ENCODE data around the gene EVX2. TPM values are rescaled to one million over a fixed set of nuclear protein-coding genes. Genes with fewer than 3 reads are reported as not detected.

EVX2 gene
- polyA plus RNA-seq, 1 of the 3 experiments (the other 2 are of a cell fraction): not detected

DNA sequence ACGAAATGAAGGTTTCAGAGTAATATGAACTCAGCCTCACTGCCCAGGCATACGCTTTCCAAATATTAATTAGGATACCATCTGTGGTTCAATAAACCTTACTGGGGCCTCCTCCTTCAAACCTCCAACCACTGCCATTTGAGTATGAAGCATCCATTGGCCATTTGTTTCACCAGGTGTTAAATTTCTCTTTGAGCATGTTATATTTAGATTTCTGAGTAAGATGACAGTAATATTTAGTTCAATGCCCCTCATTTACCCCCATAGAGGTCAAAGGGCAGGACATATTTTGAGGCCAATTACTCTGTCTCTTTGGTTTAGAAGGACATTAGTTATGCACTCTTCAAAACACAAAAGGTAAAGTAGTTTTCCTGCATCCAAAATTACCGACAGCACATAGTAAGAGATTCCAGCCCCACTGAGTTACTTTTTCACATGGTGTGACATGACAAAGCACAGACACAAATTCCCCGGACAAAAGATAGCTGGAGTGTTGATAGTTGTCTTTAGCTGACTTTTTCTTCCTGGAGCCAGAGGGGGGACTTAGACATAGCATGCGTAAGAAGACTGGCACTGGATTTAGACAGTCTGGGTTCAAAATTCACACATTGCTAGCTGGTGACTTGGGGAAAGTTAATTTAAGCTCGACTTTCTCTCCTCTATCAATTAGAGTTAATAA lies 48.6 kb downstream of the EVX2 start:
- H3K9me2 ChIP-seq: no peaks in the 10 kb centered on the region
- H2AFZ ChIP-seq (ENCODE audit: low read depth): no peak overlapping the region
- H3K9me3 ChIP-seq: no peaks in the 10 kb centered on the region
- no peaks in the 10 kb centered on the region for H3K27me3 ChIP-seq (ENCODE audit: insufficient read depth)
- H3K36me3 ChIP-seq (replicated peaks in 1 of 2; ENCODE audit: control insufficient read depth in 1 of 2, insufficient read depth in 2 of 2, low read length in 1 of 2): no peaks in the 10 kb centered on the region
- no peak for DNase-seq
- WGBS (ENCODE audit: low lambda C conversion rate): 50% methylated on average over 6 of the region's 6 CpGs
- H3K4me2 ChIP-seq: no peak overlapping the region
- ChIA-PET CTCF (no interaction called here), POLR2A (no interaction called here)
- H3K9ac ChIP-seq: no peak overlapping the region
- no peaks in the 10 kb centered on the region for H4K20me1 ChIP-seq (ENCODE audit: insufficient read depth)
- TF ChIP-seq ELF1 (IDR thresholded peaks at IDR 0.05) (no peak), FOXM1 (IDR thresholded peaks at IDR 0.05; ENCODE audit: low read depth) (no peak), CHD2 (IDR thresholded peaks at IDR 0.05; ENCODE audit: low read length, partially characterized antibody) (no peak), SIN3A (IDR thresholded peaks at IDR 0.05; ENCODE audit: borderline replicate concordance, low read depth, low read length) (no peak), GATA2 (CRISPR knock-in tag; IDR thresholded peaks at IDR 0.05) (no peak), POLR2AphosphoS5 (IDR thresholded peaks at IDR 0.05; ENCODE audit: low read depth, low read length) (no peak), MAX (IDR thresholded peaks at IDR 0.05; ENCODE audit: low read depth) (no peak), FOXJ3 (CRISPR knock-in tag; IDR thresholded peaks at IDR 0.05) (no peak), FOSL2 (IDR thresholded peaks at IDR 0.05; ENCODE audit: borderline replicate concordance, low read depth) (no peak), RCOR1 (IDR thresholded peaks at IDR 0.05; ENCODE audit: low read length) (no peak), RFX5 (IDR thresholded peaks at IDR 0.05; ENCODE audit: low read length) (no peak), TAF1 (IDR thresholded peaks at IDR 0.05; ENCODE audit: borderline replicate concordance, low read depth, low read length) (no peak), REST (IDR thresholded peaks at IDR 0.05; ENCODE audit: low read depth, low read length) (no peak), RXRA (IDR thresholded peaks at IDR 0.05; ENCODE audit: borderline replicate concordance, low read depth) (no peak), ZBTB33 (IDR thresholded peaks at IDR 0.05; ENCODE audit: borderline replicate concordance, low read depth) (no peak), IRF3 (IDR thresholded peaks at IDR 0.05; ENCODE audit: low read depth, low read length) (no peak)
- TF ChIP-seq, protein P1, sequence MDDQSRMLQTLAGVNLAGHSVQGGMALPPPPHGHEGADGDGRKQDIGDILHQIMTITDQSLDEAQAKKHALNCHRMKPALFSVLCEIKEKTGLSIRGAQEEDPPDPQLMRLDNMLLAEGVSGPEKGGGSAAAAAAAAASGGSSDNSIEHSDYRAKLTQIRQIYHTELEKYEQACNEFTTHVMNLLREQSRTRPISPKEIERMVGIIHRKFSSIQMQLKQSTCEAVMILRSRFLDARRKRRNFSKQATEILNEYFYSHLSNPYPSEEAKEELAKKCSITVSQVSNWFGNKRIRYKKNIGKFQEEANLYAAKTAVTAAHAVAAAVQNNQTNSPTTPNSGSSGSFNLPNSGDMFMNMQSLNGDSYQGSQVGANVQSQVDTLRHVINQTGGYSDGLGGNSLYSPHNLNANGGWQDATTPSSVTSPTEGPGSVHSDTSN (IDR thresholded peaks at IDR 0.05): no peak
- H3F3A ChIP-seq (replicated peaks; ENCODE audit: insufficient read depth): no peaks in the 10 kb centered on the region
- no peaks in the 10 kb centered on the region for H3K4me1 ChIP-seq (ENCODE audit: control insufficient read depth in 1 of 2, insufficient read depth in 2 of 2, low read depth in 1 of 2, low read length in 1 of 2)
- no peaks in the 10 kb centered on the region for H3K79me2 ChIP-seq (ENCODE audit: insufficient read depth)
- no peak overlapping the region for H3K27ac ChIP-seq (ENCODE audit: low read depth in 2 of 2, low read length in 1 of 2)
- H3K4me3 ChIP-seq (ENCODE audit: low read depth in 2 of 2, low read length in 1 of 2): no peak overlapping the region
